HepG2 (cell line): ENCODE results near the gene VCAM1. TPM values are rescaled to one million over a fixed set of nuclear protein-coding genes. Genes with fewer than 3 reads are reported as not detected.

Source experiments
- HCFC1 ChIP-seq: fragments of 150-350 bp; IDR thresholded peaks from 2 replicates; pipeline ENCODE4 v1.6.1; 2014; ENCODE audit warnings: low read depth, low read length
- KDM2A ChIP-seq: sonication (generic); formaldehyde crosslinking; IDR thresholded peaks from 2 replicates; pipeline ENCODE4 v1.4.0; 2020; ENCODE audit warnings: low read depth, missing genetic modification reagents, borderline replicate concordance
- KLF9 ChIP-seq: IDR thresholded peaks from 2 replicates; pipeline ENCODE4 v1.6.1; 2016; ENCODE audit warnings: low read depth
- MNT ChIP-seq: fragments of 450-650 bp; IDR thresholded peaks from 2 replicates; pipeline ENCODE4 v1.6.1; 2016
- NCOR1 ChIP-seq: fragments of 200-600 bp; sonication (generic); IDR thresholded peaks from 2 replicates; pipeline ENCODE4 v1.7.0; 2017; ENCODE audit warnings: antibody characterized with exemption, low read length, borderline replicate concordance
- NRL ChIP-seq: sonication (generic); formaldehyde crosslinking; IDR thresholded peaks from 2 replicates; pipeline ENCODE4 v1.5.0; 2020; ENCODE audit warnings: missing genetic modification reagents, mild to moderate bottlenecking, moderate library complexity, borderline replicate concordance
- PLSCR1 ChIP-seq: sonication (generic); formaldehyde crosslinking; IDR thresholded peaks from 2 replicates; pipeline ENCODE4 v1.5.0; 2020; ENCODE audit warnings: missing genetic modification reagents, mild to moderate bottlenecking, borderline replicate concordance
- PRDM10 ChIP-seq: sonication (generic); formaldehyde crosslinking; IDR thresholded peaks from 2 replicates; pipeline ENCODE4 v1.4.0; 2020; ENCODE audit warnings: low read depth, missing genetic modification reagents
- SOX6 ChIP-seq, 2 experiments: fragments of 450-650 bp in 1 of 2; sonication (generic) in 1 of 2; formaldehyde crosslinking in 1 of 2; IDR thresholded peaks; 2 replicates each; pipeline versions ENCODE4 v1.4.0 to v1.6.1; 2017 to 2020; ENCODE audit warnings: antibody characterized with exemption in 1 of 2, mild to moderate bottlenecking in 1 of 2, missing genetic modification reagents in 1 of 2
- SP5 ChIP-seq: IDR thresholded peaks from 2 replicates; pipeline ENCODE4 v1.6.1; 2016; ENCODE audit warnings: low read depth, borderline replicate concordance
- ZNF180 ChIP-seq: sonication (generic); formaldehyde crosslinking; IDR thresholded peaks from 2 replicates; pipeline ENCODE4 v1.4.0; 2020; ENCODE audit warnings: low read depth, missing genetic modification reagents, borderline replicate concordance
- ZNF253 ChIP-seq: sonication (generic); formaldehyde crosslinking; IDR thresholded peaks from 2 replicates; pipeline ENCODE4 v1.8.0; 2022; ENCODE audit warnings: mild to moderate bottlenecking, missing genetic modification reagents, borderline replicate concordance
- ZNF549 ChIP-seq: sonication (generic); formaldehyde crosslinking; IDR thresholded peaks from 2 replicates; pipeline ENCODE4 v1.5.0; 2020; ENCODE audit warnings: missing genetic modification reagents
- polyA plus RNA-seq, 8 experiments: library from polyadenylated mRNA; depleted of rRNA in 3 of 8; stranded (reverse) in 7 of 8; unstranded in 1 of 8; fragments of >200 nt; fragmentation: Illumina TruSeq in 4 of 8; extraction: Trizol in 4 of 8; gene quantifications; 2 replicates each; pipeline versions ENCODE4 v1.2.1 to v1.2.3, GENCODE V29; 2011 to 2016; ENCODE audit warnings: low read depth in 4 of 8, missing spikeins in 1 of 8, mixed read lengths in 1 of 8; ENCODE audit not compliant: insufficient read depth in 1 of 8
- total RNA-seq, 5 experiments: library from RNA; depleted of rRNA; stranded (reverse); fragments of >200 nt; fragmentation: Illumina TruSeq; extraction: Trizol; gene quantifications; 2 replicates each; pipeline ENCODE4 v1.2.3, GENCODE V29; 2016; ENCODE audit warnings: low read depth in 1 of 5
- TF ChIP-seq, protein P1 (sequence below), 2 experiments: sonication (generic) in 1 of 2; formaldehyde crosslinking in 1 of 2; IDR thresholded peaks; 2 replicates each; pipeline versions ENCODE4 v1.5.1 to v1.6.1; 2011 to 2020; ENCODE audit warnings: borderline replicate concordance in 1 of 2, low read depth in 1 of 2, low read length in 1 of 2, mild to moderate bottlenecking in 1 of 2, missing genetic modification reagents in 1 of 2, moderate library complexity in 1 of 2
- TF ChIP-seq, protein P2 (sequence below): IDR thresholded peaks from 2 replicates; pipeline ENCODE4 v1.6.1; 2016; ENCODE audit warnings: missing biosample characterization, missing genetic modification reagents, low read depth

VCAM1 gene
- total and polyA plus RNA-seq, 2 of the 13 experiments (the other 11 are each of a cell fraction or from before 2014, with no cell fraction given) = not detected

DNA sequence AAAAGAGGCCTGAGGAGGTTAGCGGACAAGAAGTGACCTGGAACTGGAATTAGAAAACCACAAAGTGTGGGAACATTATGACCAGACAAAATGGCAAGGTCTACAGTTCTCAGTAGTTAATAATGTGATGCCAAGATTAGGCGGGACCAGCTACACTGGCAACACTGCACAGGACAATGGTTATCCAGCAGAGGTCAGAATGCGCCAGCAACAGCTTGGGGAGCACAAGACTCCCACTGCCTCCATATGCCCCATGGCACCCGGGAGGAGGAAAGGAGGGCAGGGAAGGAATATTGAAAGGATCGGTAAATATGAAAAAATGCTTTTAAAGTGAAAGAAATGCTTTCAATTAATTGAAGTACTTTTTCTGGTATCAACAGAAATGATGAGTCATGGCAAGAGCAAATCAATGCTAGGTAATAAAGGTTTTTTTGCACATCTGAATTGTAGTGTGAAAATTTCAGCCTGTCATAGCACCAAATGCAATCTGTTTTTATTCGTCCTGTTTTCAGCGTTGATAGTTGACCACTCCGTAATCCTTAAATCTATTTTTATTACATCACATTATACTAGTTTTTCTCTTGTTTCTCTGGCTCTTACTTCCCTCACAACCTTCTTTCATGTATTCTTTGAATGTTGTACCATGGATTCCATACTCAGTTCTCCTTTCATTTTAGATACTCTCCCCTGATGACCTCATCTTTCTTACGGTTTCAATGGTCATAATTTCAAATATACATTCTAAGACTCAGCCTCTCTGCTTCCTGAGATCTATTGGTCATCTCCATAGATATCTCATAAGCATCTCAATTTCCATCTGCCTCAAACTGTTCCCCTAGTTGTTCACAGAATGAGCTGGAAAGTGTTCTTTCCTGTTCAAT is 30.7 kb downstream of the VCAM1 start (continued):
- no peak for TF ChIP-seq PRDM10 (CRISPR knock-in tag)
- no peak for TF ChIP-seq SP5 (CRISPR knock-in tag)
- no peak for TF ChIP-seq ZNF549 (CRISPR knock-in tag)
- no peak for TF ChIP-seq HCFC1
- TF ChIP-seq PLSCR1 (CRISPR knock-in tag) = no peak
- TF ChIP-seq ZNF180 (CRISPR knock-in tag) = no peak
- TF ChIP-seq, protein P1, sequence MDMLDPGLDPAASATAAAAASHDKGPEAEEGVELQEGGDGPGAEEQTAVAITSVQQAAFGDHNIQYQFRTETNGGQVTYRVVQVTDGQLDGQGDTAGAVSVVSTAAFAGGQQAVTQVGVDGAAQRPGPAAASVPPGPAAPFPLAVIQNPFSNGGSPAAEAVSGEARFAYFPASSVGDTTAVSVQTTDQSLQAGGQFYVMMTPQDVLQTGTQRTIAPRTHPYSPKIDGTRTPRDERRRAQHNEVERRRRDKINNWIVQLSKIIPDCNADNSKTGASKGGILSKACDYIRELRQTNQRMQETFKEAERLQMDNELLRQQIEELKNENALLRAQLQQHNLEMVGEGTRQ (IDR thresholded peaks at IDR 0.05; ENCODE audit: low read depth, low read length) = no peak
- TF ChIP-seq, protein P1 (CRISPR knock-in tag; IDR thresholded peaks at IDR 0.05; ENCODE audit: borderline replicate concordance) = no peak
- no peak for TF ChIP-seq NCOR1
- TF ChIP-seq MNT = no peak
- TF ChIP-seq NRL = no peak
- TF ChIP-seq KDM2A (CRISPR knock-in tag) = no peak
- TF ChIP-seq ZNF253 = no peak
- no peak for TF ChIP-seq SOX6 (IDR thresholded peaks at IDR 0.05)
- TF ChIP-seq SOX6 (CRISPR knock-in tag; IDR thresholded peaks at IDR 0.05) = no peak
- TF ChIP-seq, protein P2, sequence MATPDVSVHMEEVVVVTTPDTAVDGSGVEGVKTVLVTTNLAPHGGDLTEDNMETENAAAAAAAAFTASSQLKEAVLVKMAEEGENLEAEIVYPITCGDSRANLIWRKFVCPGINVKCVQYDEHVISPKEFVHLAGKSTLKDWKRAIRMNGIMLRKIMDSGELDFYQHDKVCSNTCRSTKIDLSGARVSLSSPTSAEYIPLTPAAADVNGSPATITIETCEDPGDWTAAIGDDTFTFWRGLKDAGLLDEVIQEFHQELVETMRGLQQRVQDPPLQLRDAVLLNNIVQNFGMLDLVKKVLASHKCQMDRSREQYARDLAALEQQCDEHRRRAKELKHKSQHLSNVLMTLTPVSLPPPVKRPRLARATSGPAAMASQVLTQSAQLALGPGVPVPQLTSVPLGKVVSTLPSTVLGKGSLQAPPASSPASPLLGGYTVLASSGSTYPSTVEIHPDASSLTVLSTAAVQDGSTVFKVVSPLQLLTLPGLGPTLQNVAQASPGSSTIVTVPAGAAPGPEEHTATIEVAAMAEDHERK (CRISPR knock-in tag) = no peak
- no peak for TF ChIP-seq KLF9 (CRISPR knock-in tag)
